Body of pancreas (tissue), 4 donors: ENCODE measurements around the gene FBXO2. TPM values are rescaled to one million over a fixed set of nuclear protein-coding genes. Genes with fewer than 3 reads are reported as not detected.
"Not testable (repeated sequence)": the region's sequence is repeated elsewhere in the genome, so short reads cannot be mapped to it uniquely, and the experiment has no call there.

Experiments
- ATAC-seq: fragments of 150-250 bp; one replicate; pipeline ENCODE4 v1.9.1; 2016
- DNase-seq, 4 donors: peaks; one replicate each; pipeline ENCODE4 v3.0.0-alpha.2; 2019
- H3K27ac ChIP-seq, 4 donors: fragments of 200-600 bp; sonication (generic); 1 replicate in 3 of 4; 2 replicates in 1 of 4; pipeline versions ENCODE4 v1.5.1 to v1.6.1; 2016 to 2019; ENCODE audit warnings: mild to moderate bottlenecking in 1 of 4, mixed read lengths in 1 of 4, moderate library complexity in 1 of 4
- H3K27me3 ChIP-seq, 2 donors: fragments of 200-600 bp; sonication (generic); one replicate each; pipeline ENCODE4 v1.6.0; 2016; ENCODE audit warnings: mild to moderate bottlenecking in 1 of 2
- H3K36me3 ChIP-seq, 2 donors: fragments of 200-600 bp; sonication (generic); replicated peaks in 1 of 2; 2 replicates each; pipeline ENCODE4 v1.5.1; 2016; ENCODE audit warnings: low read depth in 2 of 2; ENCODE audit not compliant: insufficient read depth in 1 of 2
- H3K4me1 ChIP-seq: fragments of 200-600 bp; sonication (generic); one replicate; pipeline ENCODE4 v1.6.0; 2016
- H3K4me3 ChIP-seq, 2 donors: fragments of 200-600 bp; sonication (generic); 1 replicate in 1 of 2; 2 replicates in 1 of 2; pipeline ENCODE4 v1.5.1; 2016 to 2019
- H3K9me3 ChIP-seq, 3 donors: fragments of 200-600 bp; sonication (generic); 1 replicate in 2 of 3; 2 replicates in 1 of 3; pipeline ENCODE4 v1.5.1; 2016
- POLR2A ChIP-seq, 3 donors: fragments of 450-650 bp; IDR thresholded peaks; one replicate each; pipeline ENCODE4 v1.6.1; 2016; ENCODE audit warnings: antibody characterized with exemption in 3 of 3, mild to moderate bottlenecking in 2 of 3
- WGBS, 2 donors: methylation state at CpG; one replicate each; pipeline ENCODE4 v1.1.5; 2017; 5-methylcytosine and 5-hydroxymethylcytosine counted together
- intact Hi-C: fragments of 100-400 bp; cut with DNase I; formaldehyde crosslinking; loops from one replicate; pipeline ENCODE4 v1.15.1; 2023
- total RNA-seq, 2 donors: library from RNA; depleted of rRNA; stranded (reverse); fragments of >200 nt; gene quantifications; one replicate each; pipeline ENCODE4 v1.1.0, GENCODE V29; 2016
- TF ChIP-seq, protein P1 (sequence below), 7 experiments: fragments of 450-650 bp in 4 of 7; fragments of 200-600 bp in 3 of 7; sonication (generic) in 3 of 7; IDR thresholded peaks; one replicate each; pipeline ENCODE4 v1.5.1; 2016 to 2019; ENCODE audit warnings: antibody characterized with exemption in 7 of 7

FBXO2 gene
- total RNA-seq, 2 donors from 2014 or later: 57.4 to 87.4 TPM

DNA sequence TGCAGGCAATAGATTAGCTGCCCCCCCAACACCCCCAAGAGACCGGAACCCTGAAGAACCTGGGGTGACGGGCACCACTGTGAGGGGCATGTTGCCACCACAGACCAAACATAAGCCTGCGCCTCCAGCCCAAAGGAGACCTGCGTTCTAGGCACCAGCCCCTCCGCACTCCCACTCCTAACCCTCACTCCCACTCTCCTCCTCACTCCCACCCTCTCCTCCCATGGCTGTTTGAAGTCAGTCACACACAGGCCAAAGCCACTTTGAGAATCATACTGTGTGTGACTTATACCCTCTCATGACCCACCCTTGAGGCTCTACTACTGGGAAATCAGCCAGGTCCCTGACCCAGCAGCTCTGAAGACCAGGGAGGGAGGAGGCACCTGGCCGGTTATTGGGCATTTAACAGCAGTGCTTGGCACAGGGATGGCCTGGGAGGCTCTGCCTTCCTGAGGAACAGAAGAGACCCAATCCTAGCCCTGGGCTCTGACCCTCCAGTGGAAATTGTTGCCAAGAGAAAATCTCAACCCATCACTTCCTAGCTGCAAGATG, 43.5 kb downstream of the FBXO2 start:
- TF ChIP-seq, protein P1, sequence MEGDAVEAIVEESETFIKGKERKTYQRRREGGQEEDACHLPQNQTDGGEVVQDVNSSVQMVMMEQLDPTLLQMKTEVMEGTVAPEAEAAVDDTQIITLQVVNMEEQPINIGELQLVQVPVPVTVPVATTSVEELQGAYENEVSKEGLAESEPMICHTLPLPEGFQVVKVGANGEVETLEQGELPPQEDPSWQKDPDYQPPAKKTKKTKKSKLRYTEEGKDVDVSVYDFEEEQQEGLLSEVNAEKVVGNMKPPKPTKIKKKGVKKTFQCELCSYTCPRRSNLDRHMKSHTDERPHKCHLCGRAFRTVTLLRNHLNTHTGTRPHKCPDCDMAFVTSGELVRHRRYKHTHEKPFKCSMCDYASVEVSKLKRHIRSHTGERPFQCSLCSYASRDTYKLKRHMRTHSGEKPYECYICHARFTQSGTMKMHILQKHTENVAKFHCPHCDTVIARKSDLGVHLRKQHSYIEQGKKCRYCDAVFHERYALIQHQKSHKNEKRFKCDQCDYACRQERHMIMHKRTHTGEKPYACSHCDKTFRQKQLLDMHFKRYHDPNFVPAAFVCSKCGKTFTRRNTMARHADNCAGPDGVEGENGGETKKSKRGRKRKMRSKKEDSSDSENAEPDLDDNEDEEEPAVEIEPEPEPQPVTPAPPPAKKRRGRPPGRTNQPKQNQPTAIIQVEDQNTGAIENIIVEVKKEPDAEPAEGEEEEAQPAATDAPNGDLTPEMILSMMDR (IDR thresholded peaks at IDR 0.05): no peak
- TF ChIP-seq POLR2A (IDR thresholded peaks at IDR 0.05): no peak
- no peaks in the 10 kb centered on the region for H3K4me1 ChIP-seq

DNA sequence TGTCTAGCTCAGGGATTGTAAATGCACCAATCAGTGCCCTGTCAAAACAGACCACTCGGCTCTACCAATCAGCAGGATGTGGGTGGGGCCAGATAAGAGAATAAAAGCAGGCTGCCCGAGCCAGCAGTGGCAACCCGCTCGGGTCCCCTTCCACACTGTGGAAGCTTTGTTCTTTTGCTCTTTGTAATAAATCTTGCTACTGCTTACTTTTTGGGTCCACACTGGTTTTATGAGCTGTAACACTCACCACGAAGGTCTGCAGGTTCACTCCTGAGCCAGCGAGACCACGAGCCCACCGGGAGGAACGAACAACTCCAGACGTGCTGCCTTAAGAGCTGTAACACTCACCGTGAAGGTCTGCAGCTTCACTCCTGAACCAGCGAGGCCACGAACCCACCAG, 44.9 kb downstream of the FBXO2 start:
- H3K36me3 ChIP-seq, H3K4me1 ChIP-seq, H3K4me3 ChIP-seq, H3K27me3 ChIP-seq, H3K27ac ChIP-seq, intact Hi-C loops, H3K9me3 ChIP-seq, ATAC-seq, DNase-seq: not testable (repeated sequence)
- WGBS, 2 donors: 58 to 60% methylated on average over 4 to 12 of the region's 13 CpGs

More for the DNA sequence above, 43.5 kb downstream of the FBXO2 start:
- no peak for DNase-seq
- no peaks in the 10 kb centered on the region for H3K27me3 ChIP-seq
- H3K9me3 ChIP-seq: no peaks in the 10 kb centered on the region
- intact Hi-C loops: no loop called here
- no peak for ATAC-seq
- H3K27ac ChIP-seq: no peak overlapping the region
- no peaks in the 10 kb centered on the region for H3K36me3 ChIP-seq
- 60% methylated on average over 6 of the region's 6 CpGs for WGBS, 2 donors
- no peak overlapping the region for H3K4me3 ChIP-seq

DNA sequence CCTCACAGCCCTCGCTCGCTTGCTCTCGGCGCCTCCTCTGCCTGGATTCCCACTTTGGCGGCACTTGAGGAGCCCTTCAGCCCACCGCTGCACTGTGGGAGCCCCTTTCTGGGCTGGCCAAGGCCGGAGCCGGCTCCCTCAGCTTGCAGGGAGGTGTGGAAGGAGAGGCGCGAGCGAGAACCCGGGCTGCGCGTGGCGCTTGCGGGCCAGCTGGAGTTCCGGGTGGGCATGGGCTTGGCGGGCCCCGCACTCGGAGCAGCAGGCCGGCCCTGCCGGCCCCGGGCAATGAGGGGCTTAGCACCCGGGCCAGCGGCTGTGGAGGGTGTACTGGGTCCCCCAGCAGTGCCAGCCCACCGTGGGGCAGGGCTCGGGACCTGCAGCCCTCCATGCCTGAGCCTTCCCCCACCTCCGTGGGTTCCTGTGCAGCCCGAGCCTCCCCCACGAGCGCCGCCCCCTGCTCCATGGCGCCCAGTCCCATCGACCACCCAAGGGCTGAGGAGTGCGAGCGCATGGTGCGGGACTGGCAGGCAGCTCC, 45.6 kb downstream of the FBXO2 start:
- 83 to 85% methylated on average over 9 to 15 of the region's 37 CpGs for WGBS, 2 donors
- DNase-seq, H3K4me3 ChIP-seq, H3K27me3 ChIP-seq, intact Hi-C loops, H3K27ac ChIP-seq, H3K9me3 ChIP-seq, H3K36me3 ChIP-seq, ATAC-seq, H3K4me1 ChIP-seq: not testable (repeated sequence)

DNA sequence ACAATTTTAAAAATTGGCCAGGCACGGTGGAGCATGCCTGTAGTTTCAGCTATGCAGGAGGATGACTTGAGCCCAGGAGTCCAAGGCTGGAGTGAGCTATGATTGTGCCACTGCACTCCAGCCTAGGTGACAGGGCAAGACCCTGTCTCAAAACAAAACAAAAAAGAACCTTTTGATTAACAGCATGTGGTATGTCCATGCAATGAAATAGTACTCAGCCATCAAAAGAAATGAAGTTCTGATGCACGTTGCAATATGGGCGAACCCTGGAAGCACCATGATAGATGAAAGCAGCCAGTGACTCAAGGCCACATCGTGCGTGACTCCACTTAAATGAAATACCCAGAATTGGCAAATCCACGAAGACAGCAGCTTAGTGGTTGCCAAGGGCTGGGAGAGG, 47.5 kb downstream of the FBXO2 start:
- DNase-seq (no peak), ATAC-seq (no peak)
- H3K4me3 ChIP-seq: no peak overlapping the region
- no peaks in the 10 kb centered on the region for H3K27me3 ChIP-seq
- TF ChIP-seq POLR2A (IDR thresholded peaks at IDR 0.05): no peak
- TF ChIP-seq, protein P1 (IDR thresholded peaks at IDR 0.05): no peak
- no peak overlapping the region for H3K27ac ChIP-seq
- 76 to 83% methylated on average over 6 of the region's 6 CpGs for WGBS, 2 donors
- intact Hi-C loops: no loop called here
- H3K4me1 ChIP-seq: no peaks in the 10 kb centered on the region
- H3K36me3 ChIP-seq: no peaks in the 10 kb centered on the region
- H3K9me3 ChIP-seq: no peaks in the 10 kb centered on the region

DNA sequence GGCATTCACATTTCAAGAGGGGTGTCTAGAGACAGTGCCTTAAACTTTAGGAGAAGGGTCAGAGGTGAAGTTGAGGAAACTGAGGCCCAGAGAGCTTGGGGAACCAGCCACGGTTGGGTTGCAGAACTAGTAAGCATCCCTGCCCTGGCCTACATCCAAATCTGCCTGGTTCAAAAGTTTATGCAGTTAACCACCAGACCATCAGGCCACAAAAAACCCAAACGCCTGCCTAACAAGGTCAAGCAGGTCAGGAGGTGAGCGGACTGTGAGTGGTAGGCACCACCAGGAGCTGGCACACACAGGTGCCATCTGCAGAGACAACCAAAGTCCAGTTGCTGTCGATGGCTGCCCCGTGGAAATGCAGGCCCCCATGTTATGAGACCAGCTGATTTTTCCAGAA, 51.2 kb downstream of the FBXO2 start:
- Histone ChIP-seq H3K4me3 (no peak overlapping the region), H3K4me1 (no peaks in the 10 kb centered on the region), H3K27me3 (no peaks in the 10 kb centered on the region), H3K9me3 (no peaks in the 10 kb centered on the region), H3K36me3 (no peaks in the 10 kb centered on the region), H3K27ac (no peak overlapping the region)
- intact Hi-C loops: no loop called here
- DNase-seq: no peak
- TF ChIP-seq, protein P1 (IDR thresholded peaks at IDR 0.05): no peak
- no peak for TF ChIP-seq POLR2A (IDR thresholded peaks at IDR 0.05)
- ATAC-seq: no peak
- 59 to 62% methylated on average over 5 of the region's 5 CpGs for WGBS, 2 donors

DNA sequence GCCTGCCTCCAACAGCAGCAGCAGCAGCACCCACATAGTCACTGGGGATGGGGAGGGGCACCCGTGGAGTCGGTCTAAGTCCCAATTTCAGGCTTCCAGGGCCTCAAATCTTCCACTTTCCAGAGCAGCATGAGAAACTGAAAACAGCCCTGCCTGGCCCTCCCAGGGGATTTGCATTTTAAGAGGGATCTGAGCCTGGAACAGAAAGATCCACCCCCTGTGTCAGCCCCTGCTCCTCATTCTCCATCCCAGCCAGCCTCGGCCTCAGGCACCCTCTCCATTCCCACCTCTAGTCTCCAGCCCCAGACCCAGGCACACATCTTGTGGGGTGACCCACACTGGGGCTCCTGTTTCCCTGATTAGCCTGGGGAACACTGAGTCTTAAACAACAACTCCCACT, 51.8 kb downstream of the FBXO2 start:
- WGBS, 2 donors: 47% methylated on average over 3 of the region's 3 CpGs; no CpG with 5 or more reads in 1 of the 2 donors
- no peak for ATAC-seq

More for the DNA sequence above, 51.8 kb downstream of the FBXO2 start:
- Histone ChIP-seq H3K4me1 (no peaks in the 10 kb centered on the region), H3K27ac (no peak overlapping the region), H3K9me3 (no peaks in the 10 kb centered on the region), H3K36me3 (no peaks in the 10 kb centered on the region), H3K4me3 (no peak overlapping the region), H3K27me3 (no peaks in the 10 kb centered on the region)
- no peak for DNase-seq
- intact Hi-C loops: no loop called here
- TF ChIP-seq, protein P1 (IDR thresholded peaks at IDR 0.05): no peak
- no peak for TF ChIP-seq POLR2A (IDR thresholded peaks at IDR 0.05)
